HG03521 (cell line): ENCODE data around the gene WDR27.
A peak's percentile ranks its signal among the peaks of the same experiment; 100 is the strongest.
"Not testable (repeated sequence)": the region's sequence is repeated elsewhere in the genome, so short reads cannot be mapped to it uniquely, and the experiment has no call there.

Source experiments
- ATAC-seq: cut with Tn5 transposase; IDR thresholded peaks from one replicate; pipeline ENCODE4 v1.9.1; 2021; ENCODE audit warnings: mild to moderate bottlenecking, moderate library complexity; ENCODE audit not compliant: unreplicated experiment

The WDR27 gene

GRCh38 chr6:169618526-169619490 is 83.0 kb downstream of the WDR27 start:
- no peak for ATAC-seq

- no peak for ATAC-seq
These were observed 84.3 kb downstream of the WDR27 start for GRCh38 chr6:169617562-169617961.

GRCh38 chr6:169608609-169609008 is 93.2 kb downstream of the WDR27 start:
- not testable (repeated sequence) for ATAC-seq

- no peak for ATAC-seq
These were observed 97.8 kb downstream of the WDR27 start for GRCh38 chr6:169604076-169604475.

- ATAC-seq: not testable (repeated sequence)
These were observed 100.7 kb downstream of the WDR27 start for GRCh38 chr6:169601129-169601528.

GRCh38 chr6:169592558-169592957 is 109.3 kb downstream of the WDR27 start:
- ATAC-seq: no peak

GRCh38 chr6:169591616-169592015 is 110.2 kb downstream of the WDR27 start:
- ATAC-seq: no peak

GRCh38 chr6:169590376-169590939 is 111.4 kb downstream of the WDR27 start:
- ATAC-seq: no peak

GRCh38 chr6:169589699-169590257 is 112.1 kb downstream of the WDR27 start:
- ATAC-seq: peak; percentile 67

GRCh38 chr6:169589293-169589692 is 112.5 kb downstream of the WDR27 start:
- ATAC-seq: peak; percentile 59

- no peak for ATAC-seq
These were observed 113.9 kb downstream of the WDR27 start for GRCh38 chr6:169587975-169588374.

- ATAC-seq: no peak
These were observed 117.8 kb downstream of the WDR27 start for GRCh38 chr6:169583886-169584541.

GRCh38 chr6:169579407-169580111 is 122.3 kb downstream of the WDR27 start:
- no peak for ATAC-seq

- ATAC-seq: no peak
These were observed 123.9 kb downstream of the WDR27 start for GRCh38 chr6:169577974-169578373.

- ATAC-seq: no peak
These were observed 124.6 kb downstream of the WDR27 start for GRCh38 chr6:169577236-169577635.

- no peak for ATAC-seq
These were observed 126.0 kb downstream of the WDR27 start for GRCh38 chr6:169575821-169576220.

GRCh38 chr6:169575365-169575764 is 126.5 kb downstream of the WDR27 start:
- ATAC-seq: no peak

GRCh38 chr6:169574420-169574819 is 127.4 kb downstream of the WDR27 start:
- ATAC-seq: no peak

- no peak for ATAC-seq
These were observed 127.9 kb downstream of the WDR27 start for GRCh38 chr6:169573883-169574282.

GRCh38 chr6:169571123-169571962 is 130.5 kb downstream of the WDR27 start:
- no peak for ATAC-seq
